Stimulated activated CD4-positive, alpha-beta T cell treated with anti-CD3 and anti-CD28 coated beads, Interleukin-12 subunit alpha, Interleukin-12 subunit beta, amount 100 ng/mL, for 48 hours (primary cell): ENCODE results near the gene EFNA3.

Experiments used
- DNase-seq, 3 donors: peaks; one replicate each; pipeline ENCODE4 v3.0.0-alpha.2; 2020; ENCODE audit warnings: low read depth in 2 of 3, low spot score in 1 of 3

The EFNA3 gene

GRCh38 chr1:155083052-155083541 is 4.5 kb downstream of the EFNA3 start:
- DNase-seq: no peak

GRCh38 chr1:155083865-155084721 is 5.5 kb downstream of the EFNA3 start:
- DNase-seq: no peak

DNA sequence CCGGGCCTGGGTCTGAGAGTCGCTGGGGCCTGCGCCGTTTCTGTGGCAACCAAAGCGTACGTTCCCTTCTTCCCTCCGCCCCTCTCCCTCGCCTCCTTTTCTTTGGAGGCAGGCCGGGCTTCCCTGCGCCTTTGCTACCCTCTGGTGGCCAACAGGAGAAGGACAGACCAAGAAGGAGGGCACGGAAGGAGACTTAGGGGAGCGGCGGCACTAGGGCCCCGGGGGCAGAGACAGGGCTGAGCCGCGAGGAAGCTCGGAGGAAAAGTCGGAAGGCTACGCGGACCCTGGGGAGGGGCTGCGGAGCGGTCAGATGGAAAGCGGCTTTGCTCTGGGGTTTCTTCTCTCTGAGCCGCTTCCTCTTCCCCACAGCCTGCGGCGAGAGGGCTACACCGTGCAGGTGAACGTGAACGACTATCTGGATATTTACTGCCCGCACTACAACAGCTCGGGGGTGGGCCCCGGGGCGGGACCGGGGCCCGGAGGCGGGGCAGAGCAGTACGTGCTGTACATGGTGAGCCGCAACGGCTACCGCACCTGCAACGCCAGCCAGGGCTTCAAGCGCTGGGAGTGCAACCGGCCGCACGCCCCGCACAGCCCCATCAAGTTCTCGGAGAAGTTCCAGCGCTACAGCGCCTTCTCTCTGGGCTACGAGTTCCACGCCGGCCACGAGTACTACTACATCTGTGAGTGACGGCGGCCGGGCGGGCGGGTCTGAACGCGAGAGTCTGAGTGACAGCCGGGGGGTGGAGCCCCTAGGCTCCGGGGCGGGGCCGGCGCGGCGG is 6.3 kb downstream of the EFNA3 start:
- peak; percentile 84 to 89 (median 88) for DNase-seq

GRCh38 chr1:155085504-155086127 is 7.0 kb downstream of the EFNA3 start:
- DNase-seq: peak; percentile 69 to 75 (median 73)

GRCh38 chr1:155086128-155086741 is 7.6 kb downstream of the EFNA3 start:
- peak in 2 of 3 donors; percentile 77 to 90 for DNase-seq

DNA sequence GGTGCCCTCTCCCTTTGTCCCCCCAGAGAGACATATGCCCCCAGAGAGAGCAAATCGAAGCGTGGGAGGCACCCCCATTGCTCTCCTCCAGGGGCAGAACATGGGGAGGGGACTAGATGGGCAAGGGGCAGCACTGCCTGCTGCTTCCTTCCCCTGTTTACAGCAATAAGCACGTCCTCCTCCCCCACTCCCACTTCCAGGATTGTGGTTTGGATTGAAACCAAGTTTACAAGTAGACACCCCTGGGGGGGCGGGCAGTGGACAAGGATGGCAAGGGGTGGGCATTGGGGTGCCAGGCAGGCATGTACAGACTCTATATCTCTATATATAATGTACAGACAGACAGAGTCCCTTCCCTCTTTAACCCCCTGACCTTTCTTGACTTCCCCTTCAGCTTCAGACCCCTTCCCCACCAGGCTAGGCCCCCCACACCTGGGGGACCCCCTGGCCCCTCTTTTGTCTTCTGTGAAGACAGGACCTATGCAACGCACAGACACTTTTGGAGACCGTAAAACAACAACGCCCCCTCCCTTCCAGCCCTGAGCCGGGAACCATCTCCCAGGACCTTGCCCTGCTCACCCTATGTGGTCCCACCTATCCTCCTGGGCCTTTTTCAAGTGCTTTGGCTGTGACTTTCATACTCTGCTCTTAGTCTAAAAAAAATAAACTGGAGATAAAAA is 8.4 kb downstream of the EFNA3 start:
- DNase-seq: no peak

DNA sequence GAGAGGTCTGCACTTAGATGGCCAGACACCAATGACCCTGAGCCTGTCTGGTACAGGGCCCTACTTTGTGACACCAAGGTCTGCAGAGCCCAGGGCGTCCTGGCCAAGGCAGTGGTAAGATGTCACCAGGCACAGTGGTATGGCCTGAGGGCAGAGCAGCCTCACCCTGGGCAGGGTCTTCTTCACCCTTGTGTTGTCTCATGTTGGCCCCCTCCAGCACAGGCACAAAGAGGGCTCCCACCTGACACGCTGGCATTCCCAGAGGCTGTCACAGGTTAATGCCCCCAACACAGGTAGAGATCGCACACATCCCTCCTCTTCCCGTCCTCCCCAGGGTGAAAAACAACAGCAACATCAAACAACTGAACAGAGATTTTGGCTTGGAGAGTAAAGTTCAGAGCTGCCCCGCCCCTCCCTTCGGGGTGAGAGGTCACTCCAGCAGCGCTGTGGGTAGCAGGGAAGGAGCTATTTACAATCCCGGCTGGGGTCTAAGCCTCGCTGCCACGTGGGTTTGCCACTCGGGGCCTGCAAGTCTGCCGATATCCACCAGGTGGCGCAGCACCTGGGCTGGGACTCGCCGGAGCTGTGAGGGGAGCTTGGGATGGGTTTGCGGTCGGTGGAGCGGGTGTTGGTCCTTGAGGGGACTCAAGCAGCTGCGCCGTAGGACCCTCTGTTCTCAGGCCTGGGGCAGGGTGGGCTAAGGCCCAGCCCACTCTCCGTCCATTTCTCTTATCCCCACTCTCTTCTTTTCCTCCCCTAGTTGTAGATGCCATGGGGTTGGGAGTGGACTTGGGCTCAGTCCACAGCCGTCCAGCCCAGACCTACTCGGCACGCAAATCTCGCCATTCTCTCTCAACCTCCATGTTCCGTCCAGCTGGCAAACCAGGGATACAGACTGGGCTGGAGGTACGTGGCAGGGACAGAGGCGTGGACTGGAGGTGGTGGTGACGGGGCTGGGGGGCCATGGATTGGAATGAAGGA is 12.7 kb downstream of the EFNA3 start:
- peak; percentile 74 to 88 (median 77) for DNase-seq

DNA sequence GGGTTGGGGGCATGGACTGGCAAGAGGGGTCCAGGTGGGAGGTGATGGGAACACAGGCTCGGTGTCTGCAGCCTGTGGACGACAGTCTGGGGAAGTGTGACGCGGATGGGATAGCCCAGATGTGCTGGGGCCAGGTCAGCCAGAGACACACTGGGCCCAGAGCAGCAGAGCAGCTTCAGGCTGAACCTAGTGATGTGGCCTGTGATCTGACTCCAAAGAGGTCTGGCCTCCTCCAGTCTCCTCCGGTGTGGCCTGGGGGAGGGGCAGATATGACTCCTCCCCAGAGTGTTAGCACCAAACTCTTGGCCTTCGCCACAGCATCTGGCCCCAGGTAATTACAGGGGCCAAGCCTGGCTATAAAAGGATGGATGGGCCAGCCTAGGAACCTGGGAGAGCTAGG is 13.5 kb downstream of the EFNA3 start:
- DNase-seq: no peak

- DNase-seq: no peak
Observed at GRCh38 chr1:155092641-155093040, 14.0 kb downstream of the EFNA3 start.

- no peak for DNase-seq
Observed at GRCh38 chr1:155093911-155094621, 15.4 kb downstream of the EFNA3 start.

DNA sequence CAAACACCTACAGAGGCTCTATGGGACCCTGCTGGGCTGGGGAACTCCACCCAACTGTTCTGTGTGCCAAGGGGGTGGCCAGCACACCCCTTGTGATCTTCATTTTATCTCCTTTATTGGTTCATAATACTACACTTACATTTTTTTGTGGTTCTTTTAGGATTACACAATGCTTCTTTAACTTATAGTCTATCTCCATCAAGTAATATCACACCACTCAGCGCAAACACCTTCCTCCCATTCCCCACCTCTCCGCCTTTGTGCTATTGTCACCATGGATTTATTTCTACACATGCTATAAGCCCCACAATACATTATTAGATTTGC is 15.9 kb downstream of the EFNA3 start:
- no peak for DNase-seq

DNA sequence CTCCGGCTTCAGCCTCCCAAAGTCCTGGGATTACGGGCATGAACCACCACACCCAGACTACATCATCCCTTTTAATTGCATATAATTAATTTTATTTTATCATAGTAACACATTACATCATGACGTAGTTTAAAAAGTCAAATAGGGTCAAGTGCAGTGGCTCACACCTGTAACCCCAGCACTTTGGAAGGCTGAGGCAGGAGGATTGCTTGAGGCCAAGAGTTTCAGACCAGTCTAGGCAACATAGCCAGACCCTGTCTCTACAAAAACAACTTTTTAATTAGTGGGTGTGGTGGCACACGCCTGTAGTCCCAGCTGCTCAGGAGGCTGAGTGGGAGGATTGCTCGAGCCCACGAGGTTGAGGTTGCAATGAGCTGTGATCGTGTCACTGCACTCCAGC is 20.7 kb downstream of the EFNA3 start:
- no peak for DNase-seq

DNA sequence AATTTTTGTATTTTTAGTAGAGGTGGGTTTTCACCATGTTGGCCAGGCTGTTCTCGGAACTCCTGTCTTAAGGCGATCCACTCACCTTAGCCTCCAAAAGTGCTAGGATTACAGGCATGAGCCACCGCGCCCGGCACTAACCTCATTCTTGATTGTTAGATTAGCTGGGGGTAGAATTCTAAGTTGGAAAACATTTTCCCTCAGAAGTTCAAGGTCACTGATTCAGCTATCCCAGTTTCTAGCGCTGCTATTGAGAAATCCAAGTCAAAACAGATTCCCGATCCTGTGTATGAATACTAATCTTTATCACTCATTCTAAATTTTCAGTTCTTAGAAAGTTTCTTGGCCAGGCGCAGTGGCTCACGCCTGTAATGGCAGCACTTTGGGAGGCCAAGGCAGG is 24.7 kb downstream of the EFNA3 start:
- no peak for DNase-seq

- no peak for DNase-seq
Observed at GRCh38 chr1:155104605-155105534, 26.2 kb downstream of the EFNA3 start.

DNA sequence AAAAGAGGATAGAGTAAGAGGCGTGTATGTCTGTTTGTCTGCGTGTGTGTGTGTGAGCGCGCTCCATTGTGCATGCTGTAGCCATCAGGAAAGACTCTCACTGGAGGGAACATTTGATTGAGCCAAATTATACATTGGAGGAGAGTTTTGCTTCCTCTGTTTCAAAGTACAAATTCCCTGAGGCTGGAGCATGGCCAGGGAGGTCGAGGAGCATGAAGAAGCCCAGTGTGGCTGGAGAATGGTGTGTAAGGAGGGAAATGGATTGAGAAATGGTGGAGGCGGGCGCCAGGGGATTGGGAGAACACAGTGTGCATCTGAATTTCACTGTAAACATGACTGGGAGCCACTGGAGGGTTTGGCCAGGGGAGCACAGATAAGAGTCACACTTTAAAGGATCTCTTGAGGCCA is 27.0 kb downstream of the EFNA3 start:
- DNase-seq: no peak

DNA sequence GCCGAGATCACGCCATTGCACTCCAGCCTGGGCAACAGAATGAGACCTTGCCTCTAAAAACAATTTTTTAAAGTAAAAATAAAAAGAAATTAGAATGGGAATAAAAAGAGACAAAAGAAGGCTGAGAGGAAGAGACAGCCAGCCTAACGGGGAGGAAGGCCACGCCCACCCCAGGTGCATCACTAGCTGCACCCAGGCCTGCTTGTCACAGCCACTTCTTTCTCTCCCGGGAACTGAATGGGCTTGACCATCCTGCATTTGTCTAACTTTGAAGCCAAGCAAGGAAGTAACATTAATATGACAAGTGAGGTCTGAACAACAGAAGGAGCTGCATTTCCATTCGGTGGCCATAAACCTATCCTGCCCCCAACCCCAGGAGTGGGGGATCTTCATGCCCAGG is 28.2 kb downstream of the EFNA3 start:
- DNase-seq: no peak

DNA sequence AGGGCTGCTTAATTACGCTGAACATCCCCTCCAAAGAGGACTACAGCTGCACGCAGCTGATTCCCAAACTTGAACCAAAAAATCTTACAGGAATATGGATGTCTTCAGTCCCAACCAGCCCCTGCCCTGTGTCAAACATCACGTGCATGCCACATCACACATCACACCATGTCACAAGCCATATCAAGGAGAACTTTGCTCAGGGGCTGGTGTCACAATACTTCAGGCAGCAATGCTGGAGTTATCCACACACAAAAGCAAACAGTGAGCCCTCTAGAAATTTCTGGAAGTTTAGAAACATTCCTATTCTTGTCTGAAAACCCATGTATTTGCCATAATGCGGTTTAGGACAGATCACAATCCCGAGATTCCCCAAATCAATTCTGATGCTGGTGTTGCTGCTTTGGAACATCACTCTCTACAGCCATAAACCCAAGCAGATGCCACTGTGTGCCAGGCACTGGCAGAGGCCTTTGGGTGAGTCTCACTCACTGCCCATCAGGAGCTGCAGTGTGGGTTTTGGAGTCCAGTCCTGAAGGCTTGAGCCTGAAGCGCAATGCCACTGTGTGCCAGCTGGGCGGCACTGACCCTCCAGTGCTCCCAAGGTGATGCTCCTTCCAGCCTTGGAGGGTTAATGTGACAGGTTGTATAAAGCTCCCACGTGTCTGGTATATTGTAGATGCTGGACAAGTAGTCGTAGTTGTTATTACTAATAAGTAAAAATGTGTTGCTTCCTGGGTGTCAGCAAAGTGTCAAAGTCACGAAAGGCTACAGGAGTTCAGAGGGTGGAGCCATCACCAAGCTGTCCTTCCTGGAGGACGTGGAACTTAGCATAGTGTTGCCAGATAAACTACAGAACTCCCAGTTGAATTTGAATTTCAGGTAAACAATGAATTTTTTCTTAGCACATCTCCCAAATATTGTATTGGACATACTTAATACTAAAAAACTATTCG is 28.9 kb downstream of the EFNA3 start:
- no peak for DNase-seq
